HG02973 (cell line): ENCODE data around the gene ABCC1.
"Not testable (repeated sequence)": the region's sequence is repeated elsewhere in the genome, so short reads cannot be mapped to it uniquely, and the experiment has no call there.

Experiments
- ATAC-seq: cut with Tn5 transposase; IDR thresholded peaks from one replicate; pipeline ENCODE4 v1.9.1; 2021; ENCODE audit warnings: moderate library complexity; ENCODE audit not compliant: unreplicated experiment

The ABCC1 gene

GRCh38 chr16:16169615-16170014 is 220.2 kb downstream of the ABCC1 start:
- no peak for ATAC-seq

GRCh38 chr16:16171332-16171919 is 222.0 kb downstream of the ABCC1 start:
- no peak for ATAC-seq

GRCh38 chr16:16172991-16173390 is 223.6 kb downstream of the ABCC1 start:
- no peak for ATAC-seq

GRCh38 chr16:16175296-16175695 is 225.9 kb downstream of the ABCC1 start:
- no peak for ATAC-seq

- no peak for ATAC-seq
These were observed 226.9 kb downstream of the ABCC1 start for GRCh38 chr16:16176328-16176727.

GRCh38 chr16:16178455-16179162 is 229.2 kb downstream of the ABCC1 start:
- no peak for ATAC-seq

- not testable (repeated sequence) for ATAC-seq
These were observed 232.3 kb downstream of the ABCC1 start for GRCh38 chr16:16181748-16182147.

- ATAC-seq = no peak
These were observed 233.5 kb downstream of the ABCC1 start for GRCh38 chr16:16182918-16183317.

GRCh38 chr16:16183562-16183961 is 234.1 kb downstream of the ABCC1 start:
- ATAC-seq = no peak

GRCh38 chr16:16184594-16184993 is 235.2 kb downstream of the ABCC1 start:
- ATAC-seq = no peak

- no peak for ATAC-seq
These were observed 235.7 kb downstream of the ABCC1 start for GRCh38 chr16:16185095-16185494.

- ATAC-seq = no peak
These were observed 237.4 kb downstream of the ABCC1 start for GRCh38 chr16:16186820-16187219.

- ATAC-seq = no peak
These were observed 239.4 kb downstream of the ABCC1 start for GRCh38 chr16:16188827-16189226.

- no peak for ATAC-seq
These were observed 240.4 kb downstream of the ABCC1 start for GRCh38 chr16:16189842-16190241.

GRCh38 chr16:16190546-16190945 is 241.1 kb downstream of the ABCC1 start:
- no peak for ATAC-seq

GRCh38 chr16:16190966-16191365 is 241.6 kb downstream of the ABCC1 start:
- not testable (repeated sequence) for ATAC-seq

- ATAC-seq = no peak
These were observed 242.2 kb downstream of the ABCC1 start for GRCh38 chr16:16191493-16192167.
